Lung (tissue), 12 donors: ENCODE data around the gene RASL11A. TPM values are rescaled to one million over a fixed set of nuclear protein-coding genes. Genes with fewer than 3 reads are reported as not detected.

Source experiments
- ATAC-seq: fragments of 200-7000 bp; cut with Tn5 transposase; one replicate; pipeline ENCODE4 v1.9.1; 2020; ENCODE audit warnings: moderate number of reproducible peaks; ENCODE audit not compliant: insufficient read depth, low FRiP score
- DNase-seq, 3 donors: peaks; one replicate each; pipeline ENCODE4 v3.0.0-alpha.2; 2013 to 2017
- H3K27ac ChIP-seq, 2 donors: one replicate each; pipeline ENCODE4 v1.5.1; 2013; ENCODE audit warnings: mild to moderate bottlenecking in 2 of 2, moderate library complexity in 2 of 2, control low read depth in 1 of 2, inconsistent platforms in 1 of 2, low read depth in 1 of 2, low read length in 1 of 2
- H3K27me3 ChIP-seq, 3 donors: one replicate each; pipeline ENCODE4 v1.5.1; 2013; ENCODE audit warnings: low read length in 2 of 3; ENCODE audit not compliant: control insufficient read depth in 3 of 3, insufficient read depth in 3 of 3
- H3K36me3 ChIP-seq, 4 donors: one replicate each; pipeline ENCODE4 v1.5.1; 2013; ENCODE audit warnings: low read length in 4 of 4, mild to moderate bottlenecking in 1 of 4, moderate library complexity in 1 of 4; ENCODE audit not compliant: control insufficient read depth in 4 of 4, insufficient read depth in 4 of 4
- H3K4me1 ChIP-seq, 5 donors: one replicate each; pipeline ENCODE4 v1.5.1; 2013; ENCODE audit warnings: low read length in 5 of 5, mild to moderate bottlenecking in 2 of 5, moderate library complexity in 1 of 5; ENCODE audit not compliant: control insufficient read depth in 5 of 5, insufficient read depth in 5 of 5
- H3K4me3 ChIP-seq: one replicate; pipeline ENCODE4 v1.5.1; 2013; ENCODE audit warnings: mild to moderate bottlenecking, control low read depth, moderate library complexity
- H3K9ac ChIP-seq, 2 donors: one replicate each; pipeline ENCODE4 v1.5.1; 2013; ENCODE audit warnings: low read length in 2 of 2, control low read depth in 1 of 2; ENCODE audit not compliant: insufficient read depth in 1 of 2
- H3K9me3 ChIP-seq, 4 donors: one replicate each; pipeline ENCODE4 v1.5.1; 2013; ENCODE audit warnings: low read length in 3 of 4, mild to moderate bottlenecking in 1 of 4, moderate library complexity in 1 of 4; ENCODE audit not compliant: control insufficient read depth in 4 of 4, insufficient read depth in 3 of 4
- WGBS, 2 donors: extraction: QIAGEN DNeasy Blood & Tissue Kit; methylation state at CpG; one replicate each; pipeline ENCODE4 v1.1.7; 2013; 5-methylcytosine and 5-hydroxymethylcytosine counted together
- polyA plus RNA-seq, 2 donors: library from polyadenylated mRNA; stranded (reverse); fragments of 200-250 nt; gene quantifications; one replicate each; pipeline ENCODE4 v1.2.1, GENCODE V29; 2013
- total RNA-seq, 2 donors: library from RNA; depleted of rRNA in 1 of 2; stranded (reverse); fragments of >200 nt in 1 of 2; gene quantifications; one replicate each; pipeline ENCODE4 v1.2.1, GENCODE V29; 2014 to 2021
- TF ChIP-seq, protein P1 (sequence below): IDR thresholded peaks from 2 replicates; pipeline ENCODE4 v1.5.1; 2012; ENCODE audit warnings: mild to moderate bottlenecking; ENCODE audit errors: control extremely low read depth, extremely low read depth
- donor health status: control.
- donor health status: control.
- donor health status: Bipolar disorder and iron deficiency.
- donor health status: healthy.
- donor health status: DM: yes; HTN: yes; CAD: no.

The RASL11A gene
- total and polyA plus RNA-seq, 4 donors, result 12.1 to 31.5 (median 15.2) TPM

DNA sequence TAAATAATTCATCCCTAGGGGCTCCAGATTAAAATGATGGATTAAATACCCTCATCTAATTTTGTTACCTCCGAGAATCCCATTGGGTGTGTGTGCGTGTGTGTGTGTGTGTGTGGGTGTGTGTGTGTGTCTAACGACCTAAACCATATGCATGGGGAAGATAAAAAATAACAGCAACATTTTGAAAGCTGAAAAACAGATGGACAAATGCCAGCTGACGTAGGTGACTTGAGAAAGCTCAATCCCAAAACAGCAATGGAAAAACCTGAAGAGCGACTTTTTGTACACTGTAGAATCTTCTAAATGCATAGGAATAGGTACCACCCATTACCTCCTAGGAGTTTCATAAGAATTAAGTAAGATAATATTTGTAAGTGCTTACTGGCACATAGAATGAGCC, 27.9 kb upstream of the RASL11A start:
- Histone ChIP-seq H3K27ac (no peak overlapping the region), H3K4me1 (no peaks in the 10 kb centered on the region), H3K36me3 (peaks cover 0 to 5% (median under 1%) of the 10 kb centered on the region in 4 donors), H3K4me3 (no peak overlapping the region), H3K9ac (no peak overlapping the region), H3K9me3 (no peaks in the 10 kb centered on the region), H3K27me3 (no peaks in the 10 kb centered on the region)
- 88 to 94% methylated on average over 5 of the region's 5 CpGs for WGBS, 2 donors
- ATAC-seq (no peak), DNase-seq (no peak)
- TF ChIP-seq, protein P1, sequence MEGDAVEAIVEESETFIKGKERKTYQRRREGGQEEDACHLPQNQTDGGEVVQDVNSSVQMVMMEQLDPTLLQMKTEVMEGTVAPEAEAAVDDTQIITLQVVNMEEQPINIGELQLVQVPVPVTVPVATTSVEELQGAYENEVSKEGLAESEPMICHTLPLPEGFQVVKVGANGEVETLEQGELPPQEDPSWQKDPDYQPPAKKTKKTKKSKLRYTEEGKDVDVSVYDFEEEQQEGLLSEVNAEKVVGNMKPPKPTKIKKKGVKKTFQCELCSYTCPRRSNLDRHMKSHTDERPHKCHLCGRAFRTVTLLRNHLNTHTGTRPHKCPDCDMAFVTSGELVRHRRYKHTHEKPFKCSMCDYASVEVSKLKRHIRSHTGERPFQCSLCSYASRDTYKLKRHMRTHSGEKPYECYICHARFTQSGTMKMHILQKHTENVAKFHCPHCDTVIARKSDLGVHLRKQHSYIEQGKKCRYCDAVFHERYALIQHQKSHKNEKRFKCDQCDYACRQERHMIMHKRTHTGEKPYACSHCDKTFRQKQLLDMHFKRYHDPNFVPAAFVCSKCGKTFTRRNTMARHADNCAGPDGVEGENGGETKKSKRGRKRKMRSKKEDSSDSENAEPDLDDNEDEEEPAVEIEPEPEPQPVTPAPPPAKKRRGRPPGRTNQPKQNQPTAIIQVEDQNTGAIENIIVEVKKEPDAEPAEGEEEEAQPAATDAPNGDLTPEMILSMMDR, result no peak

DNA sequence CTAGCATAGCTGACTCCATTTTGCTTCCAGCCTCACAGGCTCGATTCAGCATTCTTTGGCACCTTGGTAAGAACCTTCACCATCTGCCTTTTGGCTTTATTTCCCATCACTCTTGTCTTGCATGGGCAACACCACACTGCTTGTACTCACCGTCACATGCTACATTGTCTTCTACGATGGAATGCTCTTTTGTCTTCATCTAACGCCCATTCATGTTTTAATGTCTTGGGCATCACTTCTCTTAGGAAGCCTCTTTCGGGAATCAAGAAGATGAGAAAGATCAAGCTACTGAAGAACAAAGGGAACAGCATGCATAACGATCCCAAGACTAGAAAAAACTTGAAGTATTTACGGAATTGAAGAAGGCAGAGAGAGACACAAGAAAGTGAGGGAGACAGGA, 25.0 kb upstream of the RASL11A start:
- WGBS, 2 donors, result 89 to 92% methylated on average over 7 of the region's 7 CpGs
- DNase-seq, result no peak
- H3K36me3 ChIP-seq, result peaks cover 0 to 5% (median under 1%) of the 10 kb centered on the region in 4 donors
- TF ChIP-seq, protein P1, result no peak
- no peak overlapping the region for H3K9ac ChIP-seq
- no peak overlapping the region for H3K4me3 ChIP-seq
- H3K27ac ChIP-seq, result no peak overlapping the region
- H3K9me3 ChIP-seq, result no peaks in the 10 kb centered on the region
- H3K27me3 ChIP-seq, result no peaks in the 10 kb centered on the region
- ATAC-seq, result no peak
- H3K4me1 ChIP-seq, result peaks cover 0 to 8% (median 0%) of the 10 kb centered on the region in 5 donors

- TF ChIP-seq, protein P1, result no peak
- ATAC-seq (no peak), DNase-seq (no peak)
- WGBS, 2 donors, result 0 to 1% methylated on average over 9 of the region's 9 CpGs
- peak overlapping the region; percentile 98 to 99 for H3K9ac ChIP-seq
- peaks cover 0 to 24% (median 12%) of the 10 kb centered on the region in 5 donors for H3K4me1 ChIP-seq
- H3K4me3 ChIP-seq, result peak overlapping the region; percentile 38
- peaks cover 7 to 12% (median 10%) of the 10 kb centered on the region in 4 donors for H3K36me3 ChIP-seq
- H3K27ac ChIP-seq, result peak overlapping the region; percentile 92 to 98
- no peaks in the 10 kb centered on the region for H3K9me3 ChIP-seq
- no peaks in the 10 kb centered on the region for H3K27me3 ChIP-seq
Measured at GRCh38 chr13:27250833-27251165, 19.8 kb upstream of the RASL11A start.
